GM21825 (cell line): Measurements from ENCODE around the gene IGFL1.
"Not testable (repeated sequence)": the region's sequence is repeated elsewhere in the genome, so short reads cannot be mapped to it uniquely, and the experiment has no call there.

Experiments
- ATAC-seq: cut with Tn5 transposase; IDR thresholded peaks from one replicate; pipeline ENCODE4 v1.9.1; 2021; ENCODE audit warnings: mild to moderate bottlenecking, moderate library complexity; ENCODE audit not compliant: unreplicated experiment

Gene IGFL1

DNA sequence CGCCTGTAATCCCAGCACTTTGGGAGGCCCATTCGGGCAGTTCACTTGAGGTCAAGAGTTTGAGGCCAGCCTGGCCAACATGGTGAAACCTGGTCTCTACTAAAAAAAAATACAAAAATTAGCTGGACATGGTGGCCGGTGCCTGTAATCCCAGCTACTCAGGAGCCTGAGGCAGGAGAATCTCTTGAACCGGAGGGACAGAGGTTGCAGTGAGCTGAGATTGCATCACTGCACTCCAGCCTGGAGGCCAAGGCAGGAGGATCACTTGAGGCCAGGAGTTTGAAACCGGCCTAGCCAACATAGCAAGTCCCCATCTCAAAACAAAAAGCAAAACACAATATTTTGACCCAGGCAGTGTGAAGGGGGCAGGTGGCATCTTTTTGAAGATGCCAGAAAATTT lies 35.3 kb downstream of the IGFL1 start:
- ATAC-seq: not testable (repeated sequence)

DNA sequence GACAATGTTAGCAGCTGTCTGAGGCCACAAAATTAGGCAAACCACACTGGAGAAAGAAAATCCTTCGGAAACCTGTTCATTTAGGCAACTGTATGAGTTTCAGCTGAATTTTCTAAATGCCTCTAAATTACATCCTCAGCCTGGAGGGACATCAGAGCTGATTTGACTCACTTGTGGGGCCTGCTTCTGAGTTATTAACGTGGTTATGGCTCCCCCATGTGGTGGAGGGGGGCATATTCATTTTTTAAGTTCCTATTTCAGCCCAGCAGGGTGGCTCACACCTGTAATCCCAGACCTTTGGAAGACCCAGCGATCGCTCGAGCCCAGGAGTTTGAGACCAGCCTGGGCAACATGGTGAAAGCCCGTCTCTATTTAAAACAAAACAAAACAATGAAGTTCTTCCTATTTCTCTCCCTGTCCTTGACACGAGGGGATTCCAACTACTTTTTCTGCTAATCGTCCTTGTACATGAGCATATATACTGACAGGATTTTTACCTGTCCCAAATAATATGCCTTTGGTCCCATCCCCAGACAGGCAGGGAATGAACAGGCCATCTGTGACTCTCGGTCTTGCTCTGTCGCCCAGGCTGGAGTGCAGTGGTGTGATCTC lies 35.8 kb downstream of the IGFL1 start:
- no peak for ATAC-seq

DNA sequence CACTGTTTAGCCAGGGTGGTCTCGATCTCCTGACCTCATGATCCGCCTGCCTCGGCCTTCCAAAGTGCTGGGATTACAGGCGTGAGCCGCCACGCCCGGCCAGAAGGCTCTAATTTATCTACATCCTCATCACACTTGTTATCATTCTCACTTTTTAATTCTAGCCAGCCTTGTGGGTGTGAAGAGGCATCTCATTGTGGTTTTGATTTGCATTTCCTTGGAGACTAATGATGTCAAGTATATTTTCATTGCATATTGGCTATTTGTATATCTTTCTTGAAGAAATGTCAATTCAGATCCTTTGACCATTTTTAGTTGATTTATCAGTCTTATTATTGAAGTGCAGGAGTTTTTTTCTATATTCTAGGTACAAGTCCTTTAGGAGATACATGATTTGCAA lies 39.6 kb downstream of the IGFL1 start:
- no peak for ATAC-seq

DNA sequence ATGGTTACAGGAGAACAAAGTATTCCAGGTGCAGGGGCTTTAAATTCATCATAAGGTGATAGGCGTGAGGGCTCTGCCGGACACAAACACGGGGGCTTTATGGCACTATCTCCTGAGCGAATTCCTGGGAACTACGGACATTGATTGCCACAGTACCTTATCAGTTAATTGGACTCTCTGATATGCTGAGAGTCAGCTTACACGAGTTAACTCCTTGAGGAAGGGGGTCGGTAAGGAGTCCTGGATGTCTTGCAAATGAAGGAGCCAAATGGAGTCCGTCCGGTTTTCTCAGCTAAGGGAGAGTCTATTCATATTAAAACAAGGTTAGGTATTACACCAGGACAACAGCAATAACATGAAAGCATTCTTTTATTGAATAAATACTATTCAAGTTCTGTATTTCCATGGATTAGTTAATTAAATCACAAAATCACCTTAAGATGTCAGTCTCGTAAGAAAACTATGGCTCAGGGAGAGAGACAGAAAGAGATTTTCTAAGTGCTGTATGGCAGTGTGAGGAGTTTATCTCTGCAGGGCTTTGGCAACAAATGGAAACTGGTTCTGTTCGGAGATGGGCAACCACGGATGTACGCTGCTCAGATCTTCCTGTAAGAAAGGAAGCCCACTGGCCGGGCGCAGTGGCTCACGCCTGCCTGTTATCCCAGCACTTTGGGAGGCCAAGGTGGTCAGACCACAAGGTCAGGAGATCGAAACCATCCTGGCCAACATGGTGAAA lies 41.1 kb downstream of the IGFL1 start:
- no peak for ATAC-seq

DNA sequence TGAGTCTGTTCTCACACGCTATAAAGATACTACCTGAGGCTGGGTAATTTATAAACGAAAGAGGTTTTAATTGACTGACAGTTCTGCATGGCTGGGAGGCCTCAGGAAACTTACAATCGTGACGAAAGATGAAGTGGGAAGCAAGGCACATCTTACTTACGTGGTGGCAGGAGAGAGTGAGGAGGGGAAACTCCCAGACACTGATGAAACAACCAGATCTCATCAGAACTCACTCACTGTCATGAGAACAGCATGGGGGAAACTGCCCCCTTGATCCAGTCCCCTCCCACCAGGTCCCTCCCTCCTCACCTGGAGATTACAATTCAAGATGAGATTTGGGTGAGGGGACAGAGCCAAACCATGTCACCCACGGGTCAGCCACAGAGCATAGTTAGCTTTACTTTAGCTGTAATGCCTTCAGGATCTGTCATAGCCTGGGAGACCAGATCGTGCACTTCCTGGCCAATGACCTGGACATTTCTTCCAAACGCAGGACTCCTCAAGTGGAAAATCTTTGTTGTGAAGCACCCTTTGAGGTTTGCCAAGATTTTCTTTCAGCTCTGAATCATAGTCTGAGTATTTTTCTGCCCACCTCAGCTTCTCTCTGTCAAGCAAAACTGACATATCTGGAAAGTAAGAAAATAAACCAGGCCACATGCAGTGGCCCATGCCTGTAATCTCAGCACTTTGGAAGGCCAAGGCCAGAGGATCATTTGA lies 42.1 kb downstream of the IGFL1 start:
- no peak for ATAC-seq

DNA sequence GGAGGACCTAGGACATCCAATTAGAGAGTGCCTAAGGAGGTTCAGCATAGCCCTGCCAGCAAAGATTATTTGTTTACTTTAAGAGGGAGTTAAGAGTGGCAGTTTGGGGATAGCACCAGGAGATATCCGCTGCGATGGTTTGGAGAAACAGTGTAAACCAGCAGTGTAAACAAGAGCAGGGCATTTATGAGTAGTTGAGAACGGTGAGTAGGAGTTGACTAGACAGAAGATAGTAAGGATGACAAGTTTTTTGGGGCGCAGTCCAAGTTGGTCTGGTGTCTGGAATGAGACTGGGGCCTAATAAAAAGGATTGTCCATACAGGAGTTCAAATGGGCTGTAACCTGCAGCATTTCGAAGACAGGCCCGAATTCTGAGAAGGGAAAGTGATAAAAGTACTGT lies 44.4 kb downstream of the IGFL1 start:
- ATAC-seq: not testable (repeated sequence)

DNA sequence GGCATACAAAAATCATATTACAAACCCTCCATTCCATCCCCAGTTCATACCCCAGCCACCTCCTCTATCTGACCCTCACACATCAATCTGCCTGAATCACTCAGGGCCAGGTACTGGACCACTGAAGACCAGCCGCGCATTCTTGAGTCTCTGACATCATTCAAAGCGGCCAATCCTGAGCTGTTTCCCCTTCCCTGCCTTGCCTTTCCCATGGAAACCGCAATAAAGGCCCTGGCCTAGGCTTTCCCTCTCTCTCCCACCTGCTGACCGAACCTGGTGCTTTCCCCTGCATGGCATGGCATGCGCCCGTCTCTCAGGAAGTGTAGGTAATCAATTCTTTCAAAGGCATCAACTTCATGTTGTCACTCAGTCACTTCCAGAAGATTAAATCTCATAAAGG lies 49.6 kb downstream of the IGFL1 start:
- ATAC-seq: no peak
